ENCODE results near the gene MAGEB3. TPM values are rescaled to one million over a fixed set of nuclear protein-coding genes. Genes with fewer than 3 reads are reported as not detected.

The MAGEB3 gene
- total and polyA plus RNA-seq, 9 of the 15 experiments (the other 6 are each of a cell fraction or from before 2014, with no cell fraction given) = 0.07 to 0.11 TPM; not detected in 7

- no peak for TF ChIP-seq CHD7 (IDR thresholded peaks at IDR 0.05; ENCODE audit: low read depth, low read length)
- TF ChIP-seq ETV5 (CRISPR knock-in tag; IDR thresholded peaks at IDR 0.05; ENCODE audit: low read depth) = no peak
- no peak for TF ChIP-seq NR3C1 (CRISPR knock-in tag; IDR thresholded peaks at IDR 0.05)
- no peak for TF ChIP-seq CREB5 (CRISPR knock-in tag; IDR thresholded peaks at IDR 0.05)
- TF ChIP-seq CBFB (CRISPR knock-in tag; IDR thresholded peaks at IDR 0.05) = no peak
- TF ChIP-seq TFE3 (CRISPR knock-in tag; IDR thresholded peaks at IDR 0.05) = no peak
- TF ChIP-seq LCOR (CRISPR knock-in tag; IDR thresholded peaks at IDR 0.05) = peak; percentile 59; the same call in 1 of the 2 replicates
- TF ChIP-seq ZNF766 (CRISPR knock-in tag; conservative IDR thresholded peaks at IDR 0.05) = no peak; the same call in 1 of the 2 replicates
- TF ChIP-seq ZNF280B (CRISPR knock-in tag; IDR thresholded peaks at IDR 0.05) = no peak
These were observed 13.0 kb upstream of the MAGEB3 start (continued) for GRCh38 chrX:30217465-30217864.
